Stomach (tissue), 9 donors: ENCODE measurements around the gene XRCC4. TPM values are rescaled to one million over a fixed set of nuclear protein-coding genes. Genes with fewer than 3 reads are reported as not detected.

Experiments
- DNase-seq, 2 donors: peaks; one replicate each; pipeline versions ENCODE4 v3.0.0 to v3.0.0-alpha.2; 2013 to 2019
- H3K27ac ChIP-seq, 5 donors: fragments of 200-600 bp in 4 of 5; sonication (generic) in 4 of 5; one replicate each; pipeline ENCODE4 v1.5.1; 2013 to 2019; ENCODE audit warnings: mild to moderate bottlenecking in 1 of 5, moderate library complexity in 1 of 5
- H3K27me3 ChIP-seq, 3 donors: fragments of 200-600 bp; sonication (generic); one replicate each; pipeline ENCODE4 v1.5.1; 2017 to 2019; ENCODE audit warnings: mixed run types in 1 of 3
- H3K36me3 ChIP-seq, 4 donors: fragments of 200-600 bp; sonication (generic); 1 replicate in 3 of 4; 2 replicates in 1 of 4; pipeline ENCODE4 v1.5.1; 2016 to 2019
- H3K4me1 ChIP-seq, 4 donors: fragments of 200-600 bp; sonication (generic); one replicate each; pipeline ENCODE4 v1.5.1; 2016 to 2019
- H3K4me3 ChIP-seq, 4 donors: fragments of 200-600 bp; sonication (generic) in 3 of 4; one replicate each; pipeline ENCODE4 v1.5.1; 2016 to 2019; ENCODE audit warnings: mild to moderate bottlenecking in 1 of 4
- H3K9me3 ChIP-seq, 4 donors: fragments of 200-600 bp; sonication (generic); one replicate each; pipeline ENCODE4 v1.5.1; 2016 to 2019
- CTCF ChIP-seq, 7 experiments: fragments of 450-650 bp in 4 of 7; fragments of 200-600 bp in 3 of 7; sonication (generic) in 3 of 7; IDR thresholded peaks; one replicate each; pipeline ENCODE4 v1.5.1; 2016 to 2019; ENCODE audit warnings: antibody characterized with exemption in 7 of 7, control low read depth in 2 of 7, mild to moderate bottlenecking in 1 of 7
- EP300 ChIP-seq: sonication (generic); formaldehyde crosslinking; IDR thresholded peaks from one replicate; pipeline ENCODE4 v1.6.1; 2017; ENCODE audit warnings: antibody characterized with exemption
- POLR2A ChIP-seq, 4 donors: fragments of 450-650 bp; IDR thresholded peaks; one replicate each; pipeline ENCODE4 v1.6.1; 2016; ENCODE audit warnings: antibody characterized with exemption in 4 of 4, control low read depth in 2 of 4, mild to moderate bottlenecking in 1 of 4, moderate library complexity in 1 of 4
- POLR2AphosphoS5 ChIP-seq, 3 donors: sonication (generic); formaldehyde crosslinking; IDR thresholded peaks; one replicate each; pipeline ENCODE4 v1.6.1; 2016; ENCODE audit warnings: antibody characterized with exemption in 3 of 3
- WGBS, 5 donors: extraction: QIAGEN DNeasy Blood & Tissue Kit in 3 of 5; methylation state at CpG; one replicate each; pipeline versions ENCODE4 v1.1.5 to v1.1.7; 2013 to 2018; 5-methylcytosine and 5-hydroxymethylcytosine counted together
- intact Hi-C: fragments of 100-400 bp; cut with DNase I; formaldehyde crosslinking; loops from one replicate; pipeline ENCODE4 v1.15.1; 2023; ENCODE audit warnings: low total_unique reads
- polyA plus RNA-seq, 3 donors: library from polyadenylated mRNA; stranded (reverse); fragments of 200-250 nt; gene quantifications; one replicate each; pipeline ENCODE4 v1.2.3, GENCODE V29; 2013
- total RNA-seq, 5 donors: library from RNA; depleted of rRNA; stranded (reverse); fragments of >200 nt; gene quantifications; one replicate each; pipeline versions ENCODE4 v1.1.0 to v1.2.3, GENCODE V29; 2014 to 2016
- donor health status: healthy with polysubstance abuse.
- donor health status: Bipolar disorder and iron deficiency.
- donor health status: healthy.

The XRCC4 gene
- total and polyA plus RNA-seq, 8 donors, result 0.45 to 14.2 (median 8.4) TPM; not detected in 1

GRCh38 chr5:83230511-83230910 lies 153.2 kb downstream of the XRCC4 start:
- no peaks in the 10 kb centered on the region for H3K27me3 ChIP-seq
- no peaks in the 10 kb centered on the region for H3K9me3 ChIP-seq

GRCh38 chr5:83244516-83244915 lies 167.2 kb downstream of the XRCC4 start:
- Histone ChIP-seq H3K27me3 (no peaks in the 10 kb centered on the region), H3K36me3 (no peaks in the 10 kb centered on the region), H3K4me1 (no peaks in the 10 kb centered on the region), H3K27ac (no peak overlapping the region), H3K9me3 (no peaks in the 10 kb centered on the region), H3K4me3 (no peak overlapping the region)
- TF ChIP-seq CTCF (IDR thresholded peaks at IDR 0.05), result no peak
- no peak for TF ChIP-seq POLR2A (IDR thresholded peaks at IDR 0.05)
- TF ChIP-seq EP300, result no peak
- no peak for TF ChIP-seq POLR2AphosphoS5 (IDR thresholded peaks at IDR 0.05)
- intact Hi-C loops, result no loop called here
- WGBS, 5 donors, result 79 to 92% (median 86%) methylated on average over 1 of the region's 1 CpG
- peak in 1 of 2 donors; percentile 8 for DNase-seq

More at GRCh38 chr5:83230511-83230910, 153.2 kb downstream of the XRCC4 start:
- no peaks in the 10 kb centered on the region for H3K36me3 ChIP-seq
- H3K27ac ChIP-seq, result no peak overlapping the region
- DNase-seq, result no peak
- TF ChIP-seq POLR2AphosphoS5 (IDR thresholded peaks at IDR 0.05) (no peak), CTCF (IDR thresholded peaks at IDR 0.05) (no peak), EP300 (no peak), POLR2A (IDR thresholded peaks at IDR 0.05) (no peak)
- intact Hi-C loops, result no loop called here
- H3K4me1 ChIP-seq, result no peaks in the 10 kb centered on the region
- H3K4me3 ChIP-seq, result no peak overlapping the region

GRCh38 chr5:83245037-83245436 lies 167.7 kb downstream of the XRCC4 start:
- Histone ChIP-seq H3K36me3 (no peaks in the 10 kb centered on the region), H3K27ac (no peak overlapping the region), H3K4me1 (no peaks in the 10 kb centered on the region), H3K9me3 (no peaks in the 10 kb centered on the region), H3K27me3 (no peaks in the 10 kb centered on the region), H3K4me3 (no peak overlapping the region)
- no peak for DNase-seq
- intact Hi-C loops, result no loop called here
- TF ChIP-seq EP300 (no peak), CTCF (IDR thresholded peaks at IDR 0.05) (no peak), POLR2A (IDR thresholded peaks at IDR 0.05) (no peak), POLR2AphosphoS5 (IDR thresholded peaks at IDR 0.05) (no peak)
- 91 to 98% (median 94%) methylated on average over 3 of the region's 3 CpGs for WGBS, 5 donors

GRCh38 chr5:83246071-83246470 lies 168.7 kb downstream of the XRCC4 start:
- no peaks in the 10 kb centered on the region for H3K4me1 ChIP-seq
- no peaks in the 10 kb centered on the region for H3K9me3 ChIP-seq
- H3K27me3 ChIP-seq, result no peaks in the 10 kb centered on the region
- H3K4me3 ChIP-seq, result no peak overlapping the region
- no peak for TF ChIP-seq EP300
- TF ChIP-seq POLR2AphosphoS5 (IDR thresholded peaks at IDR 0.05), result no peak
- TF ChIP-seq POLR2A (IDR thresholded peaks at IDR 0.05), result no peak
- H3K27ac ChIP-seq, result no peak overlapping the region
- intact Hi-C loops, result no loop called here
- WGBS, 5 donors, result 72 to 88% (median 82%) methylated on average over 1 of the region's 1 CpG
- H3K36me3 ChIP-seq, result no peaks in the 10 kb centered on the region
- DNase-seq, result no peak

- Histone ChIP-seq H3K4me3 (no peak overlapping the region), H3K36me3 (no peaks in the 10 kb centered on the region), H3K9me3 (no peaks in the 10 kb centered on the region), H3K27ac (no peak overlapping the region), H3K27me3 (no peaks in the 10 kb centered on the region), H3K4me1 (no peaks in the 10 kb centered on the region)
- intact Hi-C loops, result no loop called here
- TF ChIP-seq POLR2A (IDR thresholded peaks at IDR 0.05) (no peak), POLR2AphosphoS5 (IDR thresholded peaks at IDR 0.05) (no peak)
- DNase-seq, result no peak
- WGBS, 5 donors, result 90 to 96% (median 94%) methylated on average over 4 of the region's 4 CpGs
Measured at GRCh38 chr5:83249156-83249555, 171.8 kb downstream of the XRCC4 start.
